Measurements from ENCODE around the gene MAPK6. TPM values are rescaled to one million over a fixed set of nuclear protein-coding genes. Genes with fewer than 3 reads are reported as not detected.

MAPK6 gene
- total and polyA plus RNA-seq, 2 of the 4 experiments (the other 2 are of a cell fraction), result 22.6 to 60.6 TPM

DNA sequence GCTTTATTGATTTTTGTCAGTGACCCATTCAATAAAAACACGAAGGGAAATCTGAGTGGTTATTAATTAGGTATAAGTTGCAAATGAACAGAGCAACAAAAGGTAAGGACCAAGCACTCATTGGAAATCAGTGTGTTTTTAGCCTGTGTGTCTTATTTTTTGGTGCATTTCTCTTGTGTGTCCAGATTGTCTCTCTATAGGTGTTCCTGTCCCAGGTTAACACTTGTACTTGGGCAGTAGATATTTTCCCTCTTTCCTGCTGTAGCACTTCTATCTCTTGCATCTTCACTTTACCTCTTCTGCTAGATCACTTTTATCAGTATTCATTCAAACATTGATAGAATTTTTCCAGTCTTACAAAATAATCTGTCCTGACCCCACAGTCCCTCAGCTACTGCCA is 37.0 kb downstream of the MAPK6 start:
- in situ Hi-C loops (cut with MboI; ENCODE audit: low sequenced_read_pairs), result no loop called here
- BruUV-seq (replicated peaks), result no TSS peak

More for the DNA sequence above, 37.0 kb downstream of the MAPK6 start:
- no peaks in the 10 kb centered on the region for H3K9me3 ChIP-seq (ENCODE audit: control insufficient read depth, insufficient read depth, low read length)
- H3K27ac ChIP-seq (ENCODE audit: insufficient read depth, low read length), result no peak overlapping the region
- peaks cover 36% of the 10 kb centered on the region for H3K36me3 ChIP-seq (ENCODE audit: control insufficient read depth, insufficient read depth, low read length)
- no peak overlapping the region for H2BK20ac ChIP-seq (ENCODE audit: low read depth, low read length)
- no peaks in the 10 kb centered on the region for H3K27me3 ChIP-seq (ENCODE audit: control insufficient read depth, insufficient read depth, low read length)
- H2AFZ ChIP-seq (replicated peaks; ENCODE audit: low read length, poor library complexity), result no peak overlapping the region
- peaks cover 11% of the 10 kb centered on the region for H4K20me1 ChIP-seq (ENCODE audit: insufficient read depth, low read length)
- H2BK15ac ChIP-seq (ENCODE audit: low read depth, low read length), result no peak overlapping the region
- no peak overlapping the region for H2AK5ac ChIP-seq (ENCODE audit: low read depth, low read length)
- WGBS, 2 experiments (ENCODE audit: extremely low coverage in 2 of 2, insufficient read length in 1 of 2), result 100% methylated on average over 1 of the region's 1 CpG; no CpG with 5 or more reads in 1 of the 2 experiments
- no peak overlapping the region for H3K4me3 ChIP-seq (ENCODE audit: insufficient read depth, low read depth, low read length)
- H3K79me1 ChIP-seq (ENCODE audit: low read depth in 1 of 2, low read length in 2 of 2), result peaks cover 52 to 76% of the 10 kb centered on the region in 2 experiments
- no peak overlapping the region for H2BK120ac ChIP-seq (ENCODE audit: low read depth, low read length)
- H3K23ac ChIP-seq (ENCODE audit: low read depth, low read length), result no peak overlapping the region
- no peak overlapping the region for H3K4me2 ChIP-seq (ENCODE audit: low read depth, low read length)
- peaks cover 5% of the 10 kb centered on the region for H3K9me1 ChIP-seq (ENCODE audit: insufficient read depth, low read length)
- ChIA-PET POLR2A (ENCODE audit: unreplicated experiment) (no interaction called here), CTCF (no interaction called here)
- intact Hi-C loops (cut with micrococcal nuclease) (no loop called here), dilution Hi-C loops (cut with HindIII; ENCODE audit: low sequenced_read_pairs, unreplicated experiment) (no loop called here)
- no peak overlapping the region for H3K9ac ChIP-seq (ENCODE audit: low read depth, low read length)
- H3K56ac ChIP-seq (ENCODE audit: extremely low read depth, insufficient read depth, low read length), result no peak overlapping the region
- H3K4ac ChIP-seq (ENCODE audit: low read depth, low read length), result no peak overlapping the region
- DNase-seq (no peak), ATAC-seq (ENCODE audit: low read depth) (no peak)
- no peak overlapping the region for H4K5ac ChIP-seq (ENCODE audit: low read depth, low read length)
- no peak for TF ChIP-seq RFX5 (IDR thresholded peaks at IDR 0.05; ENCODE audit: low read depth, low read length)
- TF ChIP-seq SMC3 (IDR thresholded peaks at IDR 0.05; ENCODE audit: low read depth, low read length), result no peak
- no peak for TF ChIP-seq POLR2A (IDR thresholded peaks at IDR 0.05; ENCODE audit: low read depth, low read length)
- no peak for TF ChIP-seq FOS (IDR thresholded peaks at IDR 0.05; ENCODE audit: low read depth, low read length)
- no peak for TF ChIP-seq MAZ (IDR thresholded peaks at IDR 0.05; ENCODE audit: borderline replicate concordance, low read depth, low read length)
- no peak for TF ChIP-seq CEBPB (IDR thresholded peaks at IDR 0.05; ENCODE audit: low read depth, low read length)
- TF ChIP-seq RAD21 (IDR thresholded peaks at IDR 0.05; ENCODE audit: low read length), result no peak
- TF ChIP-seq, protein P1, sequence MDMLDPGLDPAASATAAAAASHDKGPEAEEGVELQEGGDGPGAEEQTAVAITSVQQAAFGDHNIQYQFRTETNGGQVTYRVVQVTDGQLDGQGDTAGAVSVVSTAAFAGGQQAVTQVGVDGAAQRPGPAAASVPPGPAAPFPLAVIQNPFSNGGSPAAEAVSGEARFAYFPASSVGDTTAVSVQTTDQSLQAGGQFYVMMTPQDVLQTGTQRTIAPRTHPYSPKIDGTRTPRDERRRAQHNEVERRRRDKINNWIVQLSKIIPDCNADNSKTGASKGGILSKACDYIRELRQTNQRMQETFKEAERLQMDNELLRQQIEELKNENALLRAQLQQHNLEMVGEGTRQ (IDR thresholded peaks at IDR 0.05; ENCODE audit: low read depth, low read length), result no peak
- no peak for TF ChIP-seq BHLHE40 (IDR thresholded peaks at IDR 0.05; ENCODE audit: low read depth, low read length)
- no peak for TF ChIP-seq MXI1 (IDR thresholded peaks at IDR 0.05; ENCODE audit: borderline replicate concordance, low read depth, low read length)
- TF ChIP-seq, protein P2, sequence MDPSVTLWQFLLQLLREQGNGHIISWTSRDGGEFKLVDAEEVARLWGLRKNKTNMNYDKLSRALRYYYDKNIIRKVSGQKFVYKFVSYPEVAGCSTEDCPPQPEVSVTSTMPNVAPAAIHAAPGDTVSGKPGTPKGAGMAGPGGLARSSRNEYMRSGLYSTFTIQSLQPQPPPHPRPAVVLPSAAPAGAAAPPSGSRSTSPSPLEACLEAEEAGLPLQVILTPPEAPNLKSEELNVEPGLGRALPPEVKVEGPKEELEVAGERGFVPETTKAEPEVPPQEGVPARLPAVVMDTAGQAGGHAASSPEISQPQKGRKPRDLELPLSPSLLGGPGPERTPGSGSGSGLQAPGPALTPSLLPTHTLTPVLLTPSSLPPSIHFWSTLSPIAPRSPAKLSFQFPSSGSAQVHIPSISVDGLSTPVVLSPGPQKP (IDR thresholded peaks at IDR 0.05; ENCODE audit: borderline replicate concordance, low read depth, low read length), result no peak
- TF ChIP-seq NFE2L2 (IDR thresholded peaks at IDR 0.05; ENCODE audit: low read depth, low read length), result no peak
- no peak for TF ChIP-seq CHD1 (IDR thresholded peaks at IDR 0.05; ENCODE audit: low read depth, low read length)
- no peak for TF ChIP-seq MAFK (IDR thresholded peaks at IDR 0.05; ENCODE audit: low read depth, low read length)
- TF ChIP-seq CTCF (conservative IDR thresholded peaks at IDR 0.05; ENCODE audit: low read depth, low read length), result no peak
- no peak for TF ChIP-seq RCOR1 (IDR thresholded peaks at IDR 0.05; ENCODE audit: insufficient replicate concordance, low read length)
- no peak overlapping the region for H2AK9ac ChIP-seq (replicated peaks; ENCODE audit: low read depth, low read length, poor library complexity)
- H4K91ac ChIP-seq (ENCODE audit: insufficient read depth, low read depth, low read length), result no peak overlapping the region
- H3K14ac ChIP-seq (replicated peaks; ENCODE audit: low read depth, low read length), result no peak overlapping the region
- H4K8ac ChIP-seq (ENCODE audit: low read depth in 2 of 2, low read length in 2 of 2), result no peak overlapping the region
- no peak overlapping the region for H2BK5ac ChIP-seq (ENCODE audit: low read depth, low read length, poor library complexity, severe bottlenecking)
- H3K4me1 ChIP-seq (ENCODE audit: control insufficient read depth, insufficient read depth, low read length), result peaks cover 6% of the 10 kb centered on the region
- H3K18ac ChIP-seq (ENCODE audit: low read depth, low read length), result no peak overlapping the region

All from IMR-90 (cell line).